ENCODE measurements around the gene CYTH1.

The CYTH1 gene

DNA sequence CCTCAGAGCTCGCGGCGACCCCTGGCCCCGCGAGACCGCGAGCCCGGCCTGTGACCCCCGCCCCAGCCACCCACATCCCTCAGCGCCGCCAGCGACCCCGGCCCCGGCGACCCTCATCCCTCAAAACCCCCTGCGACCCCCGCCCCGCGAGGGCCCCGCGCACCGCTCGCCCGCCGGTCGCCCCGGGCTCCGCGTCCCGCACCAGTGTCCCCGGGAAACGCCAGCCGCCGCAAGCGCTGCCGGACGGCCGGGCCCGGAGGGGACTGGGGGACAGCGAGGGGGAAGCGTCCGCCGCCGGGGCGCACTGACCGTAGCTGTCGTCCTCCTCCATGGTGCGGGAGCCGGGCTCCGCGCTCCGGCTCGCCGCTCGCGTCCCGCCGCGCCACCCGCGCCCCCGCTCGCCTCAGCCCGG, at the start of gene CYTH1:
CYTH1 (minus strand) TSS at position 381 of the 412 bp plus-strand sequence; CDS start at position 331, 50 bp downstream.
- DNase-seq: no peak

GRCh38 chr17:78829477-78829876, 47.4 kb upstream of the CYTH1 start:
- DNase-seq: no peak

- no peak for DNase-seq
Measured at GRCh38 chr17:78828470-78829185, 46.6 kb upstream of the CYTH1 start.

DNA sequence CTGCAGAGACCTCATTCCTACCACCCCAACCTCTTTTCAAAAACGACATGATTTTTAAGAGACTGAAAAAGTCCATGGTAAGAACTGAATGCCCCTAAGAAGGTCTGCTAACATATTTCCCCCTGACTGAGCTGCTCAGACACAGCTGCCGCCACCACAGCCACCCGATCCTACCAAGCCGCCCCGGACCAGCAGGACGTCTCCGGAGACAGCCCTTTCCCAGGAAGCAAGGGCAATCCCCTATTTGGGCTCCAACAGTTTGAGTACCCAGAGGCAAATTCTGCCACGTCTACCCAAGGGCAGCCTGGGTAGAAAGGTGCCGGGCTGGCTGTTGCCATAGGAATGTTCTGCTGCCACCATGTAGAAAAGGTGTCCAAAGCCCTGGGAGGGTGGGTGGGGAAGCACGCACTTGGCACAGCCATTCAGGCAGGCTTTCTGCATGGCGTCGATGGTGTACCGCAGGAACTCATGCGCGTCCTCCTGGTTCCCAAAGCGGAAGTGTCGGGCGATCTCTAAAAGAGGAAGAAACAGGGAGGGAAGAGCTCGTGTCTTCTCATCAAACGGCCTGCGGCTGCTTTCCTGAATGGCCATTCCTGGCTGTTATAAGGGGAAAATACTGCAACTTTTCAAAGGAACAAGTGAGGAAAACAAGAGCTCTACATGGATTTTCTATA, 44.9 kb upstream of the CYTH1 start:
- DNase-seq: no peak

DNA sequence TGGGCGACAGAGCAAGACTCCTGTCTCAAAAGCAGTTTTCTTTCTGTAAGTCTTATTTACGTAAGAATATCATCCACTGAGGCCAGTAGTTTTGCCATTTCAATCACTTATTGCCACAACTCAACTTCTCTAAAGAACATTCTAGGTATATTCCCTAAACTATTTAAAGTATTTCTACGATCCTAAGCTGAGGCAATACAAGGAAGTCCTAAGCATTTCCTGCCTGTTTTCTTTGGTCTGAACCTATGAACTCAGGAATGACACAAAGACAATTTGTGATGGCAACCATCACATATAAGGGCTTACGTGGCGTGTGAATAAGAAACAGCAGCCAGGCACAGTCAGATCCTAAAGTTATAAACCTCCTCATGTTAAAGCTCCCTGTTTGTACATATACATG, 44.3 kb upstream of the CYTH1 start:
- DNase-seq: no peak

- no peak for DNase-seq
Measured at GRCh38 chr17:78825696-78826095, 43.6 kb upstream of the CYTH1 start.

GRCh38 chr17:78824240-78824639, 42.2 kb upstream of the CYTH1 start:
- no peak for DNase-seq

DNA sequence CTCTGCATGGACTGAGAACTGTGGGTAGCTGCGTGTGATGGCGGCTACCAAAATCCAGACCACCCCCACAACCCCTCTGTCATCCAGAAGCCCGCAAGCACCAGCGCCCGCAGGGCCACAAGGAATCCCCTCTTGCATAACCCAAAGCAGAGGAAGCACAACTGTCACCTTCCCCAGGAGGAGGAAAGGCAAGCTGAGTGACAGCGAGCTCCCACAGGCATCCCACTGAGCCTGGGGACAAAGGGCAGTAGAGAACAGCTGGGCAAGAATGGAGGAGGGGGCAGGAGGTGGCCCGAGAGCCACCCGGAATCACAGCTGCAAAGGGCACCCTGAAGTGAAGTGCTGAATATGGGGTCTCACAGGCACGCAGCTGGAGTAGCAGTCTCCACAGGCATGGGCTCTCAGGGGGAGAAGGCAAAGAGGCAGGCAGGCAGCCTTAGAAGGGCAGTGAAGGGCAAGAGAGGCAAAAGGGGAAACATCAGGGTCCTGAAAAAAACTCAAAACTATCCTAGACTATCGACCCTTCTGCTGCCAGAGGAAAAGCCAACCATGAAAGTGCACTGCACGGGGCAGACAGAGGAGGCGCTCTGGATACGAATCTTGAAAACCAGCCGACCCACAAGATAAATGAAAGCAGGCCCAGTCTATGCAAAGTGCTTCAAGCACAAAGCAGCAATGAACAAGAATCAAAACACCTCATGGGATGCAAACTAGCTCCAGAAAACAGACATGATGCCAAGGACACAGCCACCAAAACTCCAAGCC, 41.4 kb upstream of the CYTH1 start:
- DNase-seq: no peak

GRCh38 chr17:78822552-78822951, 40.5 kb upstream of the CYTH1 start:
- no peak for DNase-seq

DNA sequence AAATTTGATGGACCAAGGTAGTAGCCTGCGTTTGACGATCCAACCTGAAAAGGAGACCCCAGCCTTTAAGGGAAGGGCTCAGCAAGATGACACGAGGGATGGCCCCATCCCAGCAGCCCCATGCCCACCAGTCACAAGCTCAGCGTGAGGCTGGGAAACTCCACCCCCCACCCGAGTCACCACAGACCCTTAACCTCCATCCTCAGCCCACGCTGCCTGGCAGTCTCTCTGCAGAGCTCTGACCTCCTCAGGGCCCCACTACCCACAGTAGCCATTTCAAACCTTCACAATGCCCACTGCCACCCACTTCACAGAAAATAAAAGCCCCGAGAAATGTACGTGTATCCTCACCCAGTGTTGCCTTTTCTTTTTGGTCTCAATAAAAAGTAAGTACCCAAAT, 39.9 kb upstream of the CYTH1 start:
- no peak for DNase-seq

DNA sequence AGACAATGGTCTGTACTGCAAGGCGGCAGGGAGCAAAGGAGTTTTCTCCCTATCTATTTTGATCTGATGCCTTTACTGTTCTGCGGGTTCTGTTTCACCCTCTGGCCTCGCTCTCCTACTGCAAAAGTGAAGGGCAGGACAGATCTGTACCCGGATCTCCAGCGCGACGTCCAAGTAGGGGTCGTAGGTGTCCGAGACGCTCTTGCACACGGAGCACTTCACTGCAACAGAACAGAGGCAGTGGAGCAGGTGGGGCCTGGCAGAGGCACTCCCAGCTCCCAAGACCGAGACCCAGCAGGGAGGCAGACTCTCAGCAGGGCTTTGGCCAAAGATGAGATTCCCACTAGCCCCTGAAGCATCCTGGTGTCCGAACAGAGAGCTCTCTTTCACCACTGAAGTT, 38.8 kb upstream of the CYTH1 start:
- no peak for DNase-seq

DNA sequence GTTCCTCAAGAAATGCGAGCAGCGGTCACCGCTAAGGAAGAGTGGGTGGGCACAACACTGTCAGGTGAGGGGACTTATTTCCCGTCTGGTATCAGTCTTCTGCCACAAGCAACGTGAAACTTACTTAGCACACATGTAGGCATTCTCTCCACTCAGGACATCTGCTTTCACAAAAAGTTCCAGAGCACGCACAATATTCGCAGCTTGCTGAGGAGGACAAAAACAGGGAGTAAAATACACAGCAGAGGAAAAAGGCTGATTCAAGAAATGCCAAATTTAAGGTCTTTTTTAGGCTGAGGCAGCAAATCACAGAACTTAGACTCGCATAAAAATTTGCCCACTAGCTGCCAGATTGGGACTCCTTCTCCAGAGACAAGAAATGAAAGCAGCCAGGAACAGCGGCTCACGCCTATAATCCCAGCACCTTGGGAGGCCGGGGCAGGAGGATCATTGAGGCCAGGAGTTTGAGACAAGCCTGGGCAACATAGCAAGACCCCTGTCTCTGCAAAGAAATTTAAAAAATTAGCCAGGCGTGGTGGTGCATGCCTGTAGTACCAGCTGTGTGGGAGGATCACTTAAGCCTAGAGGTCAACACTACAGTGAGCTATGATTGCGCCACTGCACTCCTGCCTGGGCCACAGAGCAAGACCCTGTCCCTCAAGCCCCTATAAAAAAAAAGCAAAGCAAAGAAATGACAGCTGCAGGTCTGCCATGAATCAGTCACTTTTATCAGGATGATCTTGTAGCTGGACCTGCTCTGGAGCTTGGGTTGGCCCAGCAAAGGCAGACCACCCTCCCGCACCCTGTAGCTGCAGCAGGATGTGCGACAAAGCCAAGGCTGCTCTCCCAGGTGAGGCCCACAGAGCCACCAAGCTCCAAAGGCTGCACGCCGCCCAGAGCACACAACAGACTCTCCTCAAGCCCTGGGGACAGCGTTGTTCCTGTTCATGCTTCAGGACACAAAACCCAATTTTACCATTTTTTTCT, 38.0 kb upstream of the CYTH1 start:
- no peak for DNase-seq

DNA sequence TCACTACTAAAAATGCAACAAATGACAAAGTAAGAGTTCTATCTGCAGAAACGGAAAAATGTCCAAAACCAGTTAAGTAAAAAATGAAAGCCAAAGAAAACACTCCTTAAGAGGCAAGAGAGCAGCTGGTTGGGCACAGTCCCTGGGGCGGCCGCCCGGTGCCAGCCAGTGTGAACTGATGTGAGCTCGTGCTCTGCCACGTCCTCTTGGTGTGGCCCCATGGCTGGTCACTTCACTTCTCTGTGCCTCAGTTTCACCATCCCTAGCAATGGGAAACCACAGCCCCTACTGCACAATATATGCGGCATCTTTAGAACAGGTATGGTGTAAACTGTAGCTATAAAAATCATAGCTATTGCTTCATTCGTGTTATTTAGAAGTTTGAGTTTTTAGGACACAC, 37.3 kb upstream of the CYTH1 start:
- no peak for DNase-seq

DNA sequence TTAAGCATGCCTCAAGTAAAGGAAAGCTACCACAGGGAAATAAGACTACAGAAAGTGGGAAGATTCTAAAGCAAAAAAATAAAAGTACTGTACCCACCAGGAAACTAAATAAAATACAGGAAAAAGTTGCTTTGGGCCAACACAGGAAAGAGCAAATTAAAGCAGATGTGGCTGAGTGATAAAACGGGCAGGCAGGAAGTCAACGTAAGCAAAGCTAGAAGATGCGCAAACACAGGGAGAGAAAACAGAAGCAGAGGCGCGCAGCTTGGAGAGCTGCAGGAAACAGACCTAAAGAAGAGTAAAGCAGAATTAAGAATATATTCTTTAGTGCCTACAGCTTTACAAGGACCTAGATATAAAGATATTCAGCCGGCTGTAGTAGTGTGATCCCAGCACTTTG, 36.9 kb upstream of the CYTH1 start:
- no peak for DNase-seq

DNA sequence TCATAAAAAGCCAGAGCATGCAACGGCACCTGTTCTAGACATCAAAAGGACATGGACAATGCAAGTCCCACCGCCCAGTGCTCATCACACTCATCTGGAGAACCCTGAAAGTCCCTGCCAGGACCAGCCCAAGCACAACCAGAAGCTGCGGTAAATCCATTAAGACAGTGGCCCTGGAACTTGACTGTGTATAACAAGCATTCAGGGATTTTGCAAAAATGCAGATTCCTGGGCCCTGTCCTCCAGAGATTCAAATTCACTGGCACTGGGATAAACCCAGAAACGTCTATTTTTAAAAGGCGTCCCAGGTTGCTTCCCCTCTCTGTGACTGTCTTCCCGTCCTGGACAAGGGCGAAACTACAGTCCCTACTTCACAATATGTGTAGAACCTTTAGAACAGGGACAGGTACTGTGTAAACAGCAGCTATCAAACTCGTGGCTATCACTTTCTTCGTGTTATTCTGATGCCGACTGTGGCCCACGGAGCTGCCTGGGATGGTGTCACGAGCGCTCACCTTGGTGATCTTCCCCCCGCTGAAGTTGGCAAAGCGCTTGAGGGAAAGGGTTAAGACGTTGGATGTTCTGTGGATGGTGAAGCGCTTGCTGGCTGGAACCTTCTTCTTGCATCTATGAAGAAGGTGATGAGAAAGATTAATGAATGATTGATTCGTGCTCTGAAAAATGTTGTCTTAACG, 36.2 kb upstream of the CYTH1 start:
- DNase-seq: no peak

GRCh38 chr17:78817123-78817522, 35.0 kb upstream of the CYTH1 start:
- no peak for DNase-seq

- DNase-seq: no peak
Measured at GRCh38 chr17:78815696-78816095, 33.6 kb upstream of the CYTH1 start.

DNA sequence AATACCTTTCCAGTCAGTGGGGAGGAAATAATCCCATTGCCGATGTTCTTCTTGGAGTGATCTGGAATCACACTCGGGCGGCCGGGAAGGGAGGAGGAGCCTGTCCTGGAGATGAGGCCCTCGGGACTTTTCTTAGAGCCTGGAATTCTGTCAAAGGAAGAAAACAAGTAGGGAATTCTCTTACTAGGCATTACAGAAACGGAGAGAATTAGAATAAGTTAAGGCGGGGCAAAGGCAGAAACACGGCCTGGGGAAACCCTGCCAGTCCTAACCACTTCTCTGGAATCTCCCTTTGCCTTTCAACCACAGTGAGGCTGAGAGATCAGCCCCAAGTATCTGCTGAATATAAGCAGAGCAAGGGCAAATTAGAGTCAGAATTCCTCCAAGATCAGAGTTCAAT, 30.8 kb upstream of the CYTH1 start:
- no peak for DNase-seq

- DNase-seq: no peak
Measured at GRCh38 chr17:78808163-78808562, 26.1 kb upstream of the CYTH1 start.

DNA sequence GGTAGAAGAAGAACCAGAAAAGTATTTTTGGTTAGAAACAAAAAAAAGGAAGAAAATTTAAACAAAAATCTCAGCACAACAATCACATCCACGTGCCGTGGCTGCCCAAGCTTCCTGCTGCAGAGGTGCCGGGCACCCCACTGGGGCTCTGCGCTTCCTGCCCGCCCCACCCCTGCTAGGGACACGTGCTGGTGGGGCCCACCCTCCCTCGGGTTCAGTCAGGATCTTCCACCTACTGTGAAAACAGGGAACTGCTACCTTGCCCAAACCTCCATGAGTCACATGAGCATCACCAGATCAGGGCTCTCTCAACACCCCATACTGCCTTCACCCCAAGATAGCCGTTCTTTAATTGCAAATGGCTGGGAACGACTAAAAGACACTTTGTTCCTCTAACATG, 24.4 kb upstream of the CYTH1 start:
- DNase-seq: no peak

GRCh38 chr17:78805301-78805700, 23.2 kb upstream of the CYTH1 start:
- no peak for DNase-seq

GRCh38 chr17:78804777-78805176, 22.7 kb upstream of the CYTH1 start:
- no peak for DNase-seq
